RWPE1 (cell line): ENCODE measurements around the gene MDH1B.

Experiments
- CTCF ChIA-PET: fragments of 350-600 bp; sonication (Branson Sonifier 250); formaldehyde crosslinking; extraction: SDS; loops from one replicate; lab custom pipeline; 2021; lab: Yijun Ruan, JAX
- POLR2A ChIA-PET: fragments of 400-600 bp; formaldehyde crosslinking; extraction: SDS; loops from one replicate; lab custom pipeline; 2020; ENCODE audit warnings: antibody characterized with exemption; ENCODE audit not compliant: low non-redundant PET; lab: Yijun Ruan, JAX
- DNase-seq: peaks from one replicate; pipeline ENCODE4 v3.0.0; 2012; ENCODE audit warnings: low spot score
- H3K27ac ChIP-seq: fragments of 450-650 bp; 2 replicates; pipeline ENCODE4 v1.5.1; 2017
- CTCF ChIP-seq: fragments of 450-650 bp; conservative IDR thresholded peaks from 2 replicates; pipeline ENCODE4 v1.5.1; 2017; ENCODE audit warnings: low read depth, mild to moderate bottlenecking

The MDH1B gene

GRCh38 chr2:206766057-206766930 lies 1.2 kb upstream of the MDH1B start:
- no peak for TF ChIP-seq CTCF
- DNase-seq: no peak
- ChIA-PET POLR2A (interaction anchor here (0.6 kb wide), 1 partner anchor 369 kb away, joined by 3 read pairs; no protein-coding TSS in a partner anchor), CTCF (interaction anchor here (0.7 kb wide), 1 partner anchor 154 kb away, joined by 4 read pairs; no protein-coding TSS in a partner anchor)
- peak overlapping the region; percentile 91 for H3K27ac ChIP-seq

- TF ChIP-seq CTCF: no peak
- peak overlapping the region; percentile 91 for H3K27ac ChIP-seq
- no peak for DNase-seq
- ChIA-PET POLR2A (no interaction called here), CTCF (interaction anchor here (0.7 to 0.9 kb wide), 2 partner anchors 36 to 151 kb away, joined by 3 to 5 read pairs; no protein-coding TSS in a partner anchor)
Observed at GRCh38 chr2:206764673-206765241, 371 bp downstream of the MDH1B start.

- ChIA-PET CTCF (no interaction called here), POLR2A (no interaction called here)
- no peak overlapping the region for H3K27ac ChIP-seq
- TF ChIP-seq CTCF: no peak
- DNase-seq: no peak
Observed at GRCh38 chr2:206756816-206757215, 8.3 kb downstream of the MDH1B start.

GRCh38 chr2:206740800-206741199 lies 24.3 kb downstream of the MDH1B start:
- TF ChIP-seq CTCF: no peak
- ChIA-PET CTCF (no interaction called here), POLR2A (no interaction called here)
- no peak for DNase-seq
- no peak overlapping the region for H3K27ac ChIP-seq

- no peak for DNase-seq
- H3K27ac ChIP-seq: no peak overlapping the region
- TF ChIP-seq CTCF: no peak
- CTCF ChIA-PET: interaction anchor here (0.6 kb wide), 1 partner anchor 24 kb away, joined by 3 read pairs; no protein-coding TSS in a partner anchor
- POLR2A ChIA-PET: no interaction called here
Observed at GRCh38 chr2:206739271-206739670, 25.9 kb downstream of the MDH1B start.

- ChIA-PET CTCF (interaction anchor here (0.6 kb wide), 1 partner anchor 1524 kb away, joined by 3 read pairs; no protein-coding TSS in a partner anchor), POLR2A (no interaction called here)
- no peak overlapping the region for H3K27ac ChIP-seq
- no peak for DNase-seq
- no peak for TF ChIP-seq CTCF
Observed at GRCh38 chr2:206736935-206737334, 28.2 kb downstream of the MDH1B start.
